ENCODE data around the gene DDX1. TPM values are rescaled to one million over a fixed set of nuclear protein-coding genes. Genes with fewer than 3 reads are reported as not detected.

Gene DDX1
- total and polyA plus RNA-seq, 10 of the 15 experiments (the other 5 are each of a cell fraction or from before 2014, with no cell fraction given) = 53.2 to 134 (median 85.6) TPM

DNA sequence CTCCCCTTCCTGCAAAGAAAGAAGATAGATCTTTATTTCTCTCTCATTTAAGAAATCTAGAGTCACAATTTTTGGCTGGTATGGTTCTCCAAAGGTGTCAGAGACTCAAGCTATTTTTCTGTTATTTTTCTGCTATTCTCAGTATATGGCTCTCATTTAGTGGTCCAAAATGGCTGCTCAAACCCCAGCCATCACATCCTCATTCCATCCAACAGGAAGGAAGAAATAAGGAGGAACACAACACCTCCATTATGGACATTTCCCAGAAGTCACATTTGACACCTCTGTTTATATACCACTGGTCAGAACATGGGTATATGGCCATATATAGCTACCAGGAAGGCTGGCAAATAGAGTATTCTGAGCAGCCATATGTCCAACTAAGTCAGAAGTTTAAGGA is 7.4 kb upstream of the DDX1 start:
- TF ChIP-seq MTA2 (IDR thresholded peaks at IDR 0.05; ENCODE audit: low read depth) (no peak), TARDBP (IDR thresholded peaks at IDR 0.05; ENCODE audit: borderline replicate concordance) (no peak), NBN (IDR thresholded peaks at IDR 0.05) (no peak), ZNF622 (IDR thresholded peaks at IDR 0.05) (no peak), TBL1XR1 (IDR thresholded peaks at IDR 0.05; ENCODE audit: low read depth, low read length) (no peak), ZNF24 (IDR thresholded peaks at IDR 0.05) (no peak), SMC3 (IDR thresholded peaks at IDR 0.05; ENCODE audit: borderline replicate concordance, low read length) (no peak), SUPT20H (IDR thresholded peaks at IDR 0.05; ENCODE audit: borderline replicate concordance, control insufficient read depth, low read depth, low read length) (no peak), ASH2L (IDR thresholded peaks at IDR 0.05; ENCODE audit: borderline replicate concordance, low read depth) (no peak), RUNX3 (IDR thresholded peaks at IDR 0.05; ENCODE audit: low read length) (no peak), ZNF217 (IDR thresholded peaks at IDR 0.05) (no peak), NR2C2 (IDR thresholded peaks at IDR 0.05; ENCODE audit: borderline replicate concordance, control insufficient read depth, insufficient read length, low read depth) (no peak)
- TF ChIP-seq, protein P1, sequence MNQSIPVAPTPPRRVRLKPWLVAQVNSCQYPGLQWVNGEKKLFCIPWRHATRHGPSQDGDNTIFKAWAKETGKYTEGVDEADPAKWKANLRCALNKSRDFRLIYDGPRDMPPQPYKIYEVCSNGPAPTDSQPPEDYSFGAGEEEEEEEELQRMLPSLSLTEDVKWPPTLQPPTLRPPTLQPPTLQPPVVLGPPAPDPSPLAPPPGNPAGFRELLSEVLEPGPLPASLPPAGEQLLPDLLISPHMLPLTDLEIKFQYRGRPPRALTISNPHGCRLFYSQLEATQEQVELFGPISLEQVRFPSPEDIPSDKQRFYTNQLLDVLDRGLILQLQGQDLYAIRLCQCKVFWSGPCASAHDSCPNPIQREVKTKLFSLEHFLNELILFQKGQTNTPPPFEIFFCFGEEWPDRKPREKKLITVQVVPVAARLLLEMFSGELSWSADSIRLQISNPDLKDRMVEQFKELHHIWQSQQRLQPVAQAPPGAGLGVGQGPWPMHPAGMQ (IDR thresholded peaks at IDR 0.05; ENCODE audit: borderline replicate concordance) = no peak
- TF ChIP-seq, protein P2, sequence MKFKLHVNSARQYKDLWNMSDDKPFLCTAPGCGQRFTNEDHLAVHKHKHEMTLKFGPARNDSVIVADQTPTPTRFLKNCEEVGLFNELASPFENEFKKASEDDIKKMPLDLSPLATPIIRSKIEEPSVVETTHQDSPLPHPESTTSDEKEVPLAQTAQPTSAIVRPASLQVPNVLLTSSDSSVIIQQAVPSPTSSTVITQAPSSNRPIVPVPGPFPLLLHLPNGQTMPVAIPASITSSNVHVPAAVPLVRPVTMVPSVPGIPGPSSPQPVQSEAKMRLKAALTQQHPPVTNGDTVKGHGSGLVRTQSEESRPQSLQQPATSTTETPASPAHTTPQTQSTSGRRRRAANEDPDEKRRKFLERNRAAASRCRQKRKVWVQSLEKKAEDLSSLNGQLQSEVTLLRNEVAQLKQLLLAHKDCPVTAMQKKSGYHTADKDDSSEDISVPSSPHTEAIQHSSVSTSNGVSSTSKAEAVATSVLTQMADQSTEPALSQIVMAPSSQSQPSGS (IDR thresholded peaks at IDR 0.05; ENCODE audit: low read length) = no peak
- TF ChIP-seq, protein P3, sequence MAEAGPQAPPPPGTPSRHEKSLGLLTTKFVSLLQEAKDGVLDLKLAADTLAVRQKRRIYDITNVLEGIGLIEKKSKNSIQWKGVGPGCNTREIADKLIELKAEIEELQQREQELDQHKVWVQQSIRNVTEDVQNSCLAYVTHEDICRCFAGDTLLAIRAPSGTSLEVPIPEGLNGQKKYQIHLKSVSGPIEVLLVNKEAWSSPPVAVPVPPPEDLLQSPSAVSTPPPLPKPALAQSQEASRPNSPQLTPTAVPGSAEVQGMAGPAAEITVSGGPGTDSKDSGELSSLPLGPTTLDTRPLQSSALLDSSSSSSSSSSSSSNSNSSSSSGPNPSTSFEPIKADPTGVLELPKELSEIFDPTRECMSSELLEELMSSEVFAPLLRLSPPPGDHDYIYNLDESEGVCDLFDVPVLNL (IDR thresholded peaks at IDR 0.05; ENCODE audit: low read depth, low read length) = no peak
- ChIA-PET CTCF (interaction anchor here (0.8 to 5.2 kb wide), 3 partner anchors 7 to 681 kb away, joined by 3 to 20 read pairs (median 4); no protein-coding TSS in a partner anchor), SMC1A (ENCODE audit: uncharacterized antibody, unreplicated experiment) (interaction anchor here (1.1 to 5.3 kb wide), 3 partner anchors 8 to 13 kb away, joined by 3 to 19 read pairs (median 4); no protein-coding TSS in a partner anchor), RAD21 (ENCODE audit: unreplicated experiment) (no interaction called here), POLR2A (no interaction called here)
- Histone ChIP-seq H4K20me1 (ENCODE audit: control insufficient read depth, insufficient read depth) (no peaks in the 10 kb centered on the region), H3K4me2 (ENCODE audit: control insufficient read depth, insufficient read depth) (no peak overlapping the region), H3K79me2 (ENCODE audit: control insufficient read depth, insufficient read depth, low read length) (no peaks in the 10 kb centered on the region), H3K27ac (ENCODE audit: control insufficient read depth, insufficient read depth) (no peak overlapping the region), H3K36me3 (ENCODE audit: control insufficient read depth in 2 of 2, insufficient read depth in 2 of 2, low read length in 1 of 2) (no peaks in the 10 kb centered on the region), H3K4me3 (no peak overlapping the region), H3K27me3 (replicated peaks in 1 of 2; ENCODE audit: control insufficient read depth in 2 of 2, insufficient read depth in 2 of 2, low read length in 1 of 2) (no peaks in the 10 kb centered on the region), H2AFZ (ENCODE audit: control insufficient read depth, low read depth, low read length) (no peak overlapping the region), H3K9me3 (replicated peaks; ENCODE audit: control insufficient read depth, insufficient read depth, low read length) (no peaks in the 10 kb centered on the region), H3K4me1 (ENCODE audit: control insufficient read depth, insufficient read depth, low read length) (no peaks in the 10 kb centered on the region; the same call in 1 of the 2 replicates), H3K9ac (ENCODE audit: control insufficient read depth, insufficient read depth, low read length) (no peak overlapping the region)
- intact Hi-C loops (cut with micrococcal nuclease; ENCODE audit: unreplicated experiment) = no loop called here
- no peak for DNase-seq (ENCODE audit: low read depth, low spot score)
- no TSS peak for BruUV-seq (replicated peaks)
- in situ Hi-C loops (cut with MboI) = loop anchor here (5.0 kb wide), 1 partner anchor 682 kb away; no protein-coding TSS in a partner anchor
- no peak for ATAC-seq
- FAIRE-seq = no peak
